H54 (cell line): Measurements from ENCODE around the gene PPP2R5B.

Source experiments
- DNase-seq: peaks from one replicate; pipeline ENCODE4 v3.0.0; 2011; ENCODE audit warnings: low spot score, mixed read lengths; ENCODE audit not compliant: insufficient read length
- FAIRE-seq: peaks from 3 replicates; lab custom pipeline; 2011; peaks lifted over from hg19 to GRCh38; lab: Jason Lieb, UNC
- POLR2A ChIP-seq: IDR thresholded peaks from 2 replicates; pipeline ENCODE4 v1.6.1; 2011; ENCODE audit warnings: low read depth, mild to moderate bottlenecking, low read length

The PPP2R5B gene

DNA sequence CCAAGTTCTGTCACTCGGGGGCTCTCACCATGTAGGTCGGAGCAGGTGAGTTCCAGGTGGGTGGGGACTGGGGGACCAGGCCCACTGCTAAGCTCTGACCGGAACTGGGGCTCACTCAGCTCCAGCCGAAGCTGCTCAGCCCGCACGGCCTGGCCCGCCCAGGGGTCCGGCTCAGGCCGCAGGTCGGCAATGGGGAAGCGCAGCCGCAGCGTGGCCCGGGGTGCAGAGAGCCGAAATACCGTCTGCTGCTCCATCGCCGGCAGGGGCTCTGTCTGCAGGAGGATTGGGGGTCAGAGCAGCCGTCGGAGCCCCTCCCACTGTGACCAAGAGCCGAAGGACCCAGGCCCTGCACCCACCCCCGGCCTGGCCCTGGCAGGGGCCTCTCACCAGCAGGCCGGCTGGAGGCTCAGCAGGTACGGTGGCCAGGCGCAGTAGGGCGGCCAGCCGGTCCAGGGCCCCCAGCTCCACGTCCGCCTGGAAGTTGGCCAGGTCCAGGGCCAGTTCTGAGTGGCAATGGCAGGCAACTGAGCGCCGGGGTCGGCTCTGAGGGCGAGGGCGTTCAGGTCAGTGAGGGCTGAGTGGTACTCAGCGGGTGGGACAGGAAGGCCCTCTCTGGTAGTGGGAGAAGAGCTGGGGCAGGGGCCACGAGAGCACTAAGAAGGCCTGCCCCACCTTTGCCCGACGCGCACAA lies 14.7 kb upstream of the PPP2R5B start:
- no peak for DNase-seq
- FAIRE-seq, result no peak
- no peak for TF ChIP-seq POLR2A

DNA sequence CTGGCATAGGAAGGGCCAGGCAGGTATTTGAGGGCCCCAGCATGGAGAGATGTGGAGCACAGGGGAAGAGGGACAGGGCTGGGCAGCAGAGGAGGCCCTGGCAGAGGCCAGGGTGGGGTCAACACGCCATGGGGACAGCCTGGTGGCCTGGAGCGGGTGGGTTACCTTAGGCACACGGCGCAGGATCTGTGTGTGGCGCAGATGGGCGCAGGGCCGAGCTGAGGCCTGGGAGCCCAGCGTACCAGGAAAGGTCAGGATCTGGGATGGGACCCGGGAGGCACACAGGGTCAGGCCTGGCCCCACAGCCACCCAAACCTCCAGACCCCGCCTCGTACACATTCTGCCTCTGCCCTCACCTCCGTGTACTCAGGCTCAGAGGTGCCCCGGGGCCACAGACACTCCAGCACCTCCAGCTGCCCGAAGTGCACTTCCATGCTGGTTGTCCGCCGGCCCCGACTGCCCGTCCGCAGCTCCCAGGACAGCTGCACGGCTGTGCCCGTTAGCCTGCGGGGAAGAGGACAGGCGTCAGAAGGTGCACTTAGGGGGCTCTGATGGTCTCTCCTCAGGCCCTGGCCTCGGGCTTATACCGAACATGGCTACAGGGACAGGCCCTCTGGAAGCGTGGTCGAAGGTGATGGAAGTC lies 13.9 kb upstream of the PPP2R5B start:
- DNase-seq (no peak), FAIRE-seq (no peak)
- no peak for TF ChIP-seq POLR2A

DNA sequence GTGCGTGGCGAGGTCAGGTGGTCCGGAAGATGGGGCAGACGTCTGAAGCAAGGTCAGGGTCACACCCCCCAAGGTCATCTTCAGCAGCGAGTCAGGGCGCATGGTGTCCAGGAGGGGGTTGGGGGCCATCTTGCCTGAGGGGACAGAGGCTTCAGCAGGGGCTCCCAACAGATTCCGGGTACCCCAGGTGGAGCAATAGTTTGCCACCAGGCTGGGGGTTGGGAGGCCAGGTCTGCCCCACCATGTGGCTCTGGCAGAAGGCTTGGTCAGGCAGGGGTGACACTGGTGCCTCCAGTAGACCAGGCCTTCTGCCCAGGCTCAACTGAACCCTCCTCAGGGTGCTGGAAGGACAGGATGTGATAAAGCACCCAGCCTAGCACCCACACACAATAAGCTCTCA lies 13.3 kb upstream of the PPP2R5B start:
- DNase-seq (no peak), FAIRE-seq (no peak)
- no peak for TF ChIP-seq POLR2A

DNA sequence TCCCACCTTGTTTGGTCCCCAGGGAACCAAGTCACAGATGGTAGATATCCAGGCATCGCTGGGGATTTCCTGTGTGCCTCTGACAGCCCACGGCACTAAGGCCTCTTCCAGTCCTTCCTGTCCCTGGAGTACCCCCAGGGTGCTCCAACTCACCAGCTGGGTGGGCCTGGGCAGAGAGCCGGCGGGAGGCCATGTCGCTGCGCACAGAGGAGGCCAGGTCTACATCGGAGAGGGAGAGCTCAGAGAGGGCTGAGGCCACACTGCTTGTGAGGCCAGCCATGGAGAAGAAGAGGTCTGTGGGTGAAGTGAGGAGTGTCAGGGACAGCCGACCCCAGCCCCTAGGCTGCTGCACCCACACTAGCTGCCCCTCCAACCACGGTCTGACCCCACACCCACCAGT lies 12.8 kb upstream of the PPP2R5B start:
- DNase-seq, result no peak

DNA sequence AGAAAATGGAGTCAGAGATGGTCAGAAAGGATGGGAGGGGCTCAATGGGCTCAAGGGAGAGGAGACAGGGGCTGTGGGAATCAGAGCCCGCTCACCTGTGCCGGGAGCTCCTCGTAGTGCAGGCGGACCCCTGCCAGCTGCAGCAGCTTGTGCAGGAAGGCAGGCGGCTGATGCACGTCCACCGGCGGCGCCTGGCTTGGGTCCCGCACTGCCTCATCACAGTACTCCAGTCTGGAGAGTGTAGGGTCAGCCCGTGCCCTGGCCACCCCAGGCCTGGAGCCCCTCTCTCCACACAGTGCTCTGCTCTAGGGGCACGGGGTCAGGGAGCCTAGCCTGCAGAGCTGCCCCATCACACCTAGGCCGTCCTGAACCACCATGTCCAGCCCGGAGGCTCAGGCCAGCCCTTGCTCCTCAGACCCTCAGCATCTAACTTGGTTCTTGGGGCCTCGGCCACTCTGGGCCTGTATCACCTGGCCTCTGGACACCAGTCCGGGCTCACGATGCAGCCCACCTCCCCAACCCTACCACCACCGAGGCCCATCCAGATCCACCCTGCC lies 11.2 kb upstream of the PPP2R5B start:
- FAIRE-seq (no peak), DNase-seq (no peak)
- TF ChIP-seq POLR2A, result no peak

More for the DNA sequence above, 12.8 kb upstream of the PPP2R5B start:
- no peak for TF ChIP-seq POLR2A
- FAIRE-seq, result no peak

DNA sequence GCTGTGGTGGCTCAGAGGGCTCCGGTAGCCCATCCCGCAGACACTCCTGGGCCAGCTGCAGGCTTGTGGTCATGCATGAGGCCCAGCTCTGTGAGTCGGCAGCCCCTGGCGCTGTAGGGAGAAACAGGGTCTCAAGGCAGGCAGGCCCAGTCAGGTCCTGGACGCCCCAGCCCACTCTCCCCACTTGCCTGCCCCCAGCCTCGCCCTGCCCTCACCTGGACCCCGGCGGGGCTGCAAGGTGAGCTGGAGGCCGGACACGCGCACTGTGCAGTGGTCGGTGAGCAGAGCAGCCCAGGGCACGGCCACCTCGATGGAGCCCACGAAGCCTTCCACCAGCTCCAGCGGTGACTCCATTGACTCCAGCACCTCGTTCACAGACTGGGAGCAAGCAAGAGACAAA lies 10.4 kb upstream of the PPP2R5B start:
- no peak for FAIRE-seq
- no peak for DNase-seq
- no peak for TF ChIP-seq POLR2A

DNA sequence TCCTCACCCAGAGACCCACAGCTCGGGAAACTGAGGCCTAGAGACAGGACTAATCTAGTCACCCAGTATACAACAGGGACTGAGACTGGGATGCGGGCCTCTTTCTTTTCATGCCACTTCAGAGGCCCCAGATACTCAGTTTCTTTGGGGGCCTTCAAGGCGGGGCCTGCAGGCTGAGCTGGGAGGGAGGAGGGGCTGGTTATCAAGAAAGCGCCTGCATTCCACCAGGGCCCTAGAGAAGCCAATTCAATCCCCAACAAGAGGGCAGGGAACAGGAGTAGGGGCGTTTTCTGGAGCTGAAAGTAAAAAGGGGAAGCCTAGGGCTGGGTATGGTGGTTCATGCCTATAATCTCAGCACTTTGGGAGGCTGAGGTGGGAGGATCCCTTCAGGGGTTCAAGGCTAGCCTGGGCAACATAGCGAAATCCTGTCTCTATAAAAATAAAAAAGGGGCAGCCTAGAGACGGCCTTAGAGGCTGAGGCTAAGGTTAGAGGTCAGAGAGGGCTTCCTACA lies 9.1 kb upstream of the PPP2R5B start:
- FAIRE-seq (no peak), DNase-seq (no peak)
- no peak for TF ChIP-seq POLR2A

DNA sequence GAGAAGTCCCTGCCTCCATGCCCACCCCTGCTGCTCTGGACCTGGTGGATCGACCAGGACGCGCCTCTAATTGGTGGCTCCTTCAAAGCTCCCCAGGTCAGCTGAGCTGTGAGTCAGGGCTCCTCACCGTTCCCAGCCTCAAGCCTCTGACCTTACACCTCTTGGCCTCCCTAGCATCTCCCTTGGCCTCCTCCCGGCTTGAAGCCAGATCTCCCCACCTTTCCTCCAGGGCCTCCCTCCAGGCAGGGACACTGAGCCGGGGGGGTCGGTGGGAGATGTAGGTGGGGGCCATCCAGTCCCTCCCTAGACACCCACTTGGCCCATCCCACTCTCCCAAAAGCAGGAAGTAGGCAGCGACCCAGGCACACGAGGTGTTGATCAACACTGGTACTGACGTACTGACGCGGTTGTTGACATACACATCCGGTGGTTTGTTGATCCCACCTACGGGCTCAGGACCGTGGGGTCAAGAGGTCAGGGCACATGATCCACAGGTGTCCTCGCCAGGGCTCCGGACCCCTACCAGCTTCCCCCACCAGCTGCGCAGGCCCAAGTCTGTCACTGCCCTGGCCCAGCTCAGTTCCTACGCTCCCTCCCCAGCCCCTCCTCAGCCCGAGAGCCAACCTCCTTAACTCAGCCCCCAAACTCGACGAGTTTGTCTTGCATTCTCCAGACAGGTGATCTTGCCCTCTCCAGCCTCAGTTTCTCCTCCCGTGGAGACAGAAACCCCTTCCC lies 8.3 kb upstream of the PPP2R5B start:
- FAIRE-seq (no peak), DNase-seq (peak; percentile 85)
- TF ChIP-seq POLR2A, result peak; percentile 29; the same call in 1 of the 2 replicates

DNA sequence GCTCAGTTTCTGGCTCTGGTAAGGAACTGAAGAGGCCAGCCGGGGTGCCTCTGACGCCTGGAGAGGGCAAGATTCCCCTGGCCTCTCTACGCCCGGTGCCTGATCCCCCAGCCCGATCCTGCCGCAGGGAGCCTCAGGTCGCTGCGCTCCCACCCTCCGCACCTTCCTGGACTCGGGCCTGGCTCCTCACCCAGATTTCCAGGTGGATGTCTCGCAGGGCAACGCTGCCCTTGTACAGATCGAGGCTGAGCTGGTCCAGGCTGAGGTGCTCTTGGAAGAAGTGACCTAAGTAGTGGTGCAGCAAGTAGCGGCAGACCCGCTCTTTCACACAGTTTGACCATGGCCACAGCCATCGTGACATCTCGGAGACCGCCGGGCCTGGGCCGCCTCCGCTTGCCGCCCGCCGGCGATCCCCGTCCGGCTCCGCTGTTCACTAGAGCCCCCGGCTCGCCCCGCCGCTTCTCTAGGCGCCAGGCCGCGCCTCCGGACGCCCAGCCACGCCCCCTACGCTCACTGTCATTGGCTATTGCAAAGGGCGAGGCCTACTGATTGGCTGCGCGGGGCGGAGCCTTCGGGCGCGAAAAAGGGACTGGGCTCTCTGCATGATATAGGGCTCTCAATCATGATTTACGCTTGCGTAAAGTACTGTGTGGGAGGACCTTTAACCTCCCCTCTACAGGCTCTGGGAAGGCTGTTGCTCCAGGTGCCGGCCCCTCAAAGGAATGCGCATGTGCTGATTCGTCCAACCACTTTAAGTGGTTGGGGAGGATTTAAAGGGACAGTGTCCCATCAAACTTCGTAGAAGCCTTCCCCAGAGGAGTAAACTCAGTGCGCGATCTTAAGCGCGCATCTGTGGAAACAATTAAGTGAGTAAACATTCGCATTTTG lies 7.5 kb upstream of the PPP2R5B start, which contains the start of gene ATG2A:
ATG2A (minus strand) TSS at position 435 of the 888 bp plus-strand sequence; CDS start at position 361, 74 bp downstream.
- peak; percentile 73 for TF ChIP-seq POLR2A
- FAIRE-seq, result peak; percentile 91
- peak; percentile 98 for DNase-seq

DNA sequence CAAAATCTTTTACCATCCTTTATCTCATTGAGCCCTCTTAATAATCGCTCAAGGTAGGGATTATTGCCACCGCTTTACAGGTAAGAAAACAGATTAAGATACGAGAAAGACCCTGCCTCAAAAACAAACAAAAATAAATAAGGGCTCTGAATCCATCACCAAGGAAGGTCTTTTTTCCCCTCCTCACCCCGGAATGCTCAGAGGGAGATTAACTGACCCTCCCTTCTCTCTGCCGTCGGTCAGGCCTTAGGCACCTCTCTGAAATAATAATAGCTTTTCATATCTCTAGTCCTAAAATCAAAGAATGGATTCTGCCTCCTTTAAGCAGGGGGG lies 6.9 kb upstream of the PPP2R5B start:
- no peak for TF ChIP-seq POLR2A
- DNase-seq (no peak), FAIRE-seq (no peak)

DNA sequence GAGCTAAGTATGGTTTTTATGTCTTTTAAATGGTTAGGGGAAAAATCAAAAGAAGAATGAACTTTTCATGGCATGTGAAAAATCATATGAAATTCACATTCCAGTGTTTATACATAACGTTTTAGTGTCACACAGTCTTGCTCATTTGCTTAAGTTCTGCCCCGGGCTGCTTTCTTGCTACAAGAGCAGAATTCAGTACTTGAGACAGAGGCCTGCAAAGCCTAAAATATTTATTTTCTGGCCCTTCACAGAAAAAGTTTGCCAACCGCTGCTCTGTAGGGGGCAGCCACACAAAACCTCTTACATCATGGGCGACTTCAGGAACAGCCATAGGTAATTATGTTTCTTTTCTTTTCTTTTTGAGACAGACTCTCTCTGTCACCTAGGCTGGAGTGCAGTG lies 6.5 kb upstream of the PPP2R5B start:
- FAIRE-seq (no peak), DNase-seq (no peak)
- TF ChIP-seq POLR2A, result no peak

DNA sequence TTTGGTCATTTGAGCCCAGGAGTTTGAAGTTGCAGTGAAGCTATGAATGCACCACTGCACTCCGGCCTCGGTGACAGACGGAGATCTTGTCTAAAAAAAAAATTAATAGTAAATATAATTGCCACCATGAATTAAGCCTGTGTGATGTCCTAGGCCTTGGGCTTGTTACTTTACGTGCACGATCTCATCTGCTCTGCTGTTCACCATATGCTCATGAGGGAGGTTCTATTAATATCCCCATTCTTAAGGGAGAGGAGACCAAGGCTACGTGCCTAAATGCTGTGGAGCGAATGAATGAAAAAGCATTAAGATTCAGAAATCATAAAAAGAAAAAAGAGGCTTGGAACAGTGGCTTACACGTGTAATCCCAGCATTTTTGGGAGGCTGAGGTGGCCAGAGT lies 4.9 kb upstream of the PPP2R5B start:
- FAIRE-seq, result no peak
- no peak for TF ChIP-seq POLR2A
- DNase-seq, result no peak

DNA sequence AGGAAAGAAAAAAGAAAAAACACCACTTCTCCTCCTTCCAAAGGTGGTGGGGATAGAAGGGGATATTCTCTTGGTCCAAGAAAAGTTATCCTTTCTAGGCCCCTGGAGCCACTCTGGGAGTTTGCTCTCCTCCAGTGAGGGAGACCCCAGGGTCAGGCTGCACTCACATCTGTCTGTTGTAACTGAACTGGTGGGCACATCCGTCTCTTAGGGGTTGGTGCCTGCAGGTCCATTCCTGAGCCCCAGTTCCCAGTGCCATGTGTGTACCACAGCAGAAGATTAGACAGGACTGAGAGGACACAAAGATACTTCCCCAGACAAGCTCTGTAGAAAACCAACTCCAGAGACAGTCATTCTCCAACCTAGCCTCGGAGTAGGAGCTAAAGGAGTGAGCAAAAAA lies 4.4 kb upstream of the PPP2R5B start:
- no peak for FAIRE-seq
- no peak for TF ChIP-seq POLR2A
- DNase-seq, result no peak
